ENCODE results near the gene COL6A1. TPM values are rescaled to one million over a fixed set of nuclear protein-coding genes. Genes with fewer than 3 reads are reported as not detected.

The COL6A1 gene
- total and polyA plus RNA-seq, 2 donors (not counting 1 experiment from before 2014, with no cell fraction given) = 645 to 1,137 TPM

DNA sequence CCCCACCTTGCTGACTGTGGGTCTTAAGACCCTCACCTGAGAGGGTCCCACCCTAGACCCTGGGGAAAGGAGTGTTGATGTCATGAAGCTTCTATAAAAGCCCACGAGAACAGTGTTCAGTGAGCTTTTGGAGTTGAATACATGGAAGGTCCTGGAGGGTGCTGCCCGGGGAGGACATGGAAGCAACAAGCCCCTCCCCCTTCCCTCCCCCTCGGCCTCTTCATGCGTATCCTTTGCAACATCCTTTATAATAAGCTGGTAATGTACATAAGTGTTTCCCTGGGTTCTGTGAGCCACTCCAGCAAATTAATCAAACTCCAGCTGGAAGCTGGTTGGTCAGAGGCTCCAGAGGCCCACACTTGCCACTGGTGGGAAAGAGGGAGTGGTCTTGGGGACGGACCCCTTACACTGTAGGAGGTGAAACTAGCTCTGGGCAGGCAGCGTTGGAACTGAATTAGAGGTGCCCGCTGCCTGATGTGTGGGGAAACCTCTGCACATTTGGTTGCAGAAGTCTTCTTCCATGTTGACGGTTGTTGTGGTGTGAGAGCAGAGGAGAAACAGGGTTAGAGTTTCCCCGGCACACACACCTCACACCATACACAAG, 14.7 kb upstream of the COL6A1 start:
- H2AFZ ChIP-seq (ENCODE audit: low read length) = no peak overlapping the region
- DNase-seq (ENCODE audit: low read depth in 2 of 2) = no peak
- H4K20me1 ChIP-seq (ENCODE audit: control insufficient read depth, extremely low read depth, insufficient read depth, low read length) = no peaks in the 10 kb centered on the region
- no peak overlapping the region for H3K4me3 ChIP-seq (replicated peaks in 1 of 4; ENCODE audit: control extremely low read depth in 1 of 4, insufficient read depth in 1 of 4, low read depth in 3 of 4, low read length in 4 of 4)
- H3K27me3 ChIP-seq (ENCODE audit: control insufficient read depth, insufficient read depth, low read length) = no peaks in the 10 kb centered on the region
- no peak for TF ChIP-seq EZH2 (IDR thresholded peaks at IDR 0.05; ENCODE audit: low read length, missing control alignments)
- TF ChIP-seq, protein P1, sequence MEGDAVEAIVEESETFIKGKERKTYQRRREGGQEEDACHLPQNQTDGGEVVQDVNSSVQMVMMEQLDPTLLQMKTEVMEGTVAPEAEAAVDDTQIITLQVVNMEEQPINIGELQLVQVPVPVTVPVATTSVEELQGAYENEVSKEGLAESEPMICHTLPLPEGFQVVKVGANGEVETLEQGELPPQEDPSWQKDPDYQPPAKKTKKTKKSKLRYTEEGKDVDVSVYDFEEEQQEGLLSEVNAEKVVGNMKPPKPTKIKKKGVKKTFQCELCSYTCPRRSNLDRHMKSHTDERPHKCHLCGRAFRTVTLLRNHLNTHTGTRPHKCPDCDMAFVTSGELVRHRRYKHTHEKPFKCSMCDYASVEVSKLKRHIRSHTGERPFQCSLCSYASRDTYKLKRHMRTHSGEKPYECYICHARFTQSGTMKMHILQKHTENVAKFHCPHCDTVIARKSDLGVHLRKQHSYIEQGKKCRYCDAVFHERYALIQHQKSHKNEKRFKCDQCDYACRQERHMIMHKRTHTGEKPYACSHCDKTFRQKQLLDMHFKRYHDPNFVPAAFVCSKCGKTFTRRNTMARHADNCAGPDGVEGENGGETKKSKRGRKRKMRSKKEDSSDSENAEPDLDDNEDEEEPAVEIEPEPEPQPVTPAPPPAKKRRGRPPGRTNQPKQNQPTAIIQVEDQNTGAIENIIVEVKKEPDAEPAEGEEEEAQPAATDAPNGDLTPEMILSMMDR (conservative IDR thresholded peaks at IDR 0.05 in 1 of 2, IDR thresholded peaks at IDR 0.05 in 1 of 2; ENCODE audit: low read depth in 1 of 2, low read length in 2 of 2) = no peak
- H3K4me1 ChIP-seq (ENCODE audit: control insufficient read depth, extremely low read depth, insufficient read depth, low read length) = peaks cover 10% of the 10 kb centered on the region
- H3K4me2 ChIP-seq (ENCODE audit: extremely low read depth, insufficient read depth, low read length) = no peak overlapping the region
- H3K36me3 ChIP-seq (ENCODE audit: control insufficient read depth, insufficient read depth, low read length) = no peaks in the 10 kb centered on the region
- no peak overlapping the region for H3K9ac ChIP-seq (ENCODE audit: insufficient read depth, low read length)
- H3K9me3 ChIP-seq (ENCODE audit: control insufficient read depth, insufficient read depth, low read depth, low read length) = no peaks in the 10 kb centered on the region
- H3K79me2 ChIP-seq (ENCODE audit: control insufficient read depth, insufficient read depth, low read length) = no peaks in the 10 kb centered on the region
- H3K27ac ChIP-seq (ENCODE audit: insufficient read depth, low read length) = no peak overlapping the region

DNA sequence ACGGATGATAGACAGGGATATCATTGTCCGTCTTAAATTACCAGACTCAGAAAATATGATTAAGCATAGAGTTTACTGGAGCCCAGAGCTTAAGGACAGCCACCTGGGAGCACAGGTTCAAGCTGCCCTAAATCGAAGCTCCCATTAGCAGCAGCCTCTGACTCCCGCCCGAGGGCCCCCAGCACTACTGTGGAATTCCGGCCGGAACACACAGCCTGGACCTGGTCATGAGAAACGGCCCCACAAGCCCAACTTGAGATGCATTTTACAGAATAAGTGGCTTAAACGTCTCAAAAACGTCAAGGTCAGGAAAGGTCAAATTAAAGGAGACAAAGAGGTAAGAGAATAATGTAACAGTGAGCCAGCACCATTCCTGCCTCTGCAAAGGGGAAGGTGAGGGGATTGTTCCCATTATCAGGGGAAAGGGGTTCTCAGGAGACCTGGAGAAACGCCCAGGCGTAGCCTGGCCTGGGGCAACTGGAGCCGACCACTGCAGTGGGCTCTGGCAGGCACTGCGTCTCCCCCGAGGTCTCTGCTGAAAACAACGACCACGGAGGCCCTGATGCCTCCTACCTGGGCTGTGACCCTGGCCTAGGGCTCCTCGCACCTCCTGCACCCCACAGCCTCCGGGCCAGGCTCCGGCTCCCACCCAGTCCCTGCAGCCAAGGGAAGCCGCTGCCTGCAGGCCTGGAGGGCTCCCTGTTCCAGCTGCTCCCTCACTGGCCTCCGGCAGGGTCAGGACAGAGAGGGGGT, 11.5 kb upstream of the COL6A1 start:
- Histone ChIP-seq H2AFZ (ENCODE audit: low read length) (no peak overlapping the region), H3K4me2 (ENCODE audit: extremely low read depth, insufficient read depth, low read length) (no peak overlapping the region), H3K4me1 (ENCODE audit: control insufficient read depth, extremely low read depth, insufficient read depth, low read length) (peaks cover 32% of the 10 kb centered on the region)

More for the DNA sequence above, 11.5 kb upstream of the COL6A1 start:
- Histone ChIP-seq H3K9me3 (ENCODE audit: control insufficient read depth, insufficient read depth, low read depth, low read length) (no peaks in the 10 kb centered on the region), H3K4me3 (replicated peaks in 1 of 4; ENCODE audit: control extremely low read depth in 1 of 4, insufficient read depth in 1 of 4, low read depth in 3 of 4, low read length in 4 of 4) (no peak overlapping the region), H3K27me3 (ENCODE audit: control insufficient read depth, insufficient read depth, low read length) (no peaks in the 10 kb centered on the region), H3K36me3 (ENCODE audit: control insufficient read depth, insufficient read depth, low read length) (no peaks in the 10 kb centered on the region), H3K79me2 (ENCODE audit: control insufficient read depth, insufficient read depth, low read length) (no peaks in the 10 kb centered on the region), H3K27ac (ENCODE audit: insufficient read depth, low read length) (no peak overlapping the region), H3K9ac (ENCODE audit: insufficient read depth, low read length) (no peak overlapping the region), H4K20me1 (ENCODE audit: control insufficient read depth, extremely low read depth, insufficient read depth, low read length) (no peaks in the 10 kb centered on the region)
- no peak for DNase-seq (ENCODE audit: low read depth in 2 of 2)
- TF ChIP-seq EZH2 (IDR thresholded peaks at IDR 0.05; ENCODE audit: low read length, missing control alignments) = no peak
- TF ChIP-seq, protein P1 (conservative IDR thresholded peaks at IDR 0.05 in 1 of 2, IDR thresholded peaks at IDR 0.05 in 1 of 2; ENCODE audit: low read depth in 1 of 2, low read length in 2 of 2) = no peak
